GM12878 (cell line): Measurements from ENCODE around the gene METAP1D. TPM values are rescaled to one million over a fixed set of nuclear protein-coding genes. Genes with fewer than 3 reads are reported as not detected.

Experiments used
- ATAC-seq: fragments of 200-7000 bp; cut with Tn5 transposase; 3 replicates; pipeline ENCODE4 v1.9.1; 2020; ENCODE audit warnings: mild to moderate bottlenecking, moderate library complexity
- BruUV-seq: library from RNA; stranded (reverse); fragments of 400-500 nt; replicated peaks from 2 replicates; lab custom pipeline; 2021; lab: Mats Ljungman, UMichigan
- CTCF ChIA-PET: fragments of 300-600 bp; sonication (Branson Sonifier 250); formaldehyde crosslinking; extraction: SDS; loops from one replicate; lab custom pipeline; 2021; ENCODE audit warnings: inconsistent platforms; lab: Yijun Ruan, JAX
- POLR2A ChIA-PET: fragments of 350-600 bp; formaldehyde crosslinking; extraction: SDS; loops from one replicate; lab custom pipeline; 2021; ENCODE audit warnings: inconsistent platforms; lab: Charles Lee
- RAD21 ChIA-PET: fragments of 300-600 bp; sonication (Branson Sonifier 250); formaldehyde crosslinking; loops from one replicate; lab custom pipeline; 2023; ENCODE audit warnings: antibody characterized with exemption; ENCODE audit not compliant: unreplicated experiment; lab: Charles Lee
- SMC1A ChIA-PET: fragments of 300-600 bp; sonication (Branson Sonifier 250); formaldehyde crosslinking; loops from one replicate; lab custom pipeline; 2023; ENCODE audit not compliant: unreplicated experiment, uncharacterized antibody; lab: Charles Lee
- DNase-seq: peaks from one replicate; pipeline ENCODE4 v3.0.0-alpha.2; 2011; ENCODE audit warnings: low read depth, low spot score
- FAIRE-seq: peaks from 3 replicates; lab custom pipeline; 2011; peaks lifted over from hg19 to GRCh38; lab: Jason Lieb, UNC
- H2AFZ ChIP-seq: 2 replicates; pipeline ENCODE4 v1.6.0; 2011; ENCODE audit warnings: low read depth, low read length, control low read depth; ENCODE audit not compliant: control insufficient read depth
- H3K27ac ChIP-seq: 2 replicates; pipeline ENCODE4 v1.5.1; 2011; ENCODE audit warnings: control low read depth; ENCODE audit not compliant: control insufficient read depth, insufficient read depth
- H3K27me3 ChIP-seq, 2 experiments: replicated peaks in 1 of 2; 2 replicates each; pipeline versions ENCODE4 v1.6.0 to v1.6.1; 2011; ENCODE audit warnings: low read length in 1 of 2; ENCODE audit not compliant: control insufficient read depth in 2 of 2, insufficient read depth in 2 of 2
- H3K36me3 ChIP-seq, 2 experiments: 2 replicates each; pipeline ENCODE4 v1.5.1; 2011; ENCODE audit warnings: low read length in 1 of 2; ENCODE audit not compliant: control insufficient read depth in 2 of 2, insufficient read depth in 2 of 2
- H3K4me1 ChIP-seq: 2 replicates; pipeline ENCODE4 v1.6.1; 2011; ENCODE audit warnings: mild to moderate bottlenecking, low read length, moderate library complexity, mixed read lengths; ENCODE audit not compliant: control insufficient read depth, insufficient read depth
- H3K4me2 ChIP-seq: 2 replicates; pipeline ENCODE4 v1.6.0; 2011; ENCODE audit warnings: control low read depth; ENCODE audit not compliant: control insufficient read depth, insufficient read depth
- H3K4me3 ChIP-seq: fragments of 200-600 bp; sonication (generic); 2 replicates; pipeline ENCODE4 v1.5.1; 2016
- H3K79me2 ChIP-seq: 2 replicates; pipeline ENCODE4 v1.6.0; 2011; ENCODE audit warnings: low read length; ENCODE audit not compliant: control insufficient read depth, insufficient read depth
- H3K9ac ChIP-seq: 2 replicates; pipeline ENCODE4 v1.8.0; 2011; ENCODE audit warnings: low read length, control low read depth, mixed read lengths; ENCODE audit not compliant: control insufficient read depth, insufficient read depth
- H3K9me3 ChIP-seq: replicated peaks from 3 replicates; pipeline ENCODE4 v1.5.1; 2011; ENCODE audit warnings: mild to moderate bottlenecking, low read length; ENCODE audit not compliant: control insufficient read depth, insufficient read depth
- H4K20me1 ChIP-seq: 2 replicates; pipeline ENCODE4 v1.6.0; 2011; ENCODE audit not compliant: control insufficient read depth, insufficient read depth
- EZH2 ChIP-seq: IDR thresholded peaks from 2 replicates; pipeline ENCODE4 v1.6.1; 2012; ENCODE audit warnings: low read depth, mild to moderate bottlenecking, control low read depth, inconsistent platforms, low read length, borderline replicate concordance; ENCODE audit not compliant: control insufficient read depth
- MTA3 ChIP-seq: IDR thresholded peaks from 2 replicates; pipeline ENCODE4 v1.6.1; 2012; ENCODE audit warnings: low read length, inconsistent platforms, borderline replicate concordance
- MYC ChIP-seq: IDR thresholded peaks from 2 replicates; pipeline ENCODE4 v1.6.1; 2011; ENCODE audit warnings: mild to moderate bottlenecking, low read length, moderate library complexity, inconsistent platforms; ENCODE audit not compliant: insufficient read depth, insufficient replicate concordance, insufficient read length, severe bottlenecking
- USF1 ChIP-seq: IDR thresholded peaks from 2 replicates; pipeline ENCODE4 v1.6.1; 2011; ENCODE audit warnings: borderline replicate concordance, low read depth, mild to moderate bottlenecking, moderate library complexity, mixed read lengths, low read length; ENCODE audit not compliant: insufficient read depth; ENCODE audit errors: extremely low read length
- ZNF687 ChIP-seq: fragments of 450-650 bp; IDR thresholded peaks from 2 replicates; pipeline ENCODE4 v1.6.1; 2017; ENCODE audit warnings: mild to moderate bottlenecking, moderate library complexity
- WGBS: methylation state at CpG from one replicate; pipeline ENCODE4 v1.1.6; 2016; ENCODE audit warnings: low lambda C conversion rate; ENCODE audit not compliant: insufficient replicate concordance, insufficient coverage; ENCODE audit errors: missing lambda C conversion rate; 5-methylcytosine and 5-hydroxymethylcytosine counted together
- in situ Hi-C: fragments of 300-500 bp; cut with MboI; formaldehyde crosslinking; loops from 9 replicates; pipeline ENCODE4 v1.14.3; 2018; ENCODE audit warnings: mixed read lengths
- intact Hi-C: fragments of 100-400 bp; cut with micrococcal nuclease; formaldehyde crosslinking; loops from one replicate; pipeline ENCODE4 v1.14.2; 2022; ENCODE audit not compliant: unreplicated experiment
- polyA plus RNA-seq, 11 experiments: library from polyadenylated mRNA; depleted of rRNA in 4 of 11; unstranded in 6 of 11; stranded (reverse) in 5 of 11; fragments of >200 nt; fragmentation: Nextera tagmentation in 4 of 11; fragmentation: Illumina TruSeq in 1 of 11; extraction: Ambion mirVana in 4 of 11; extraction: Trizol in 1 of 11; gene quantifications; 1 replicate in 1 of 11; 2 replicates in 10 of 11; pipeline versions ENCODE4 v1.2.1 to v1.2.3, GENCODE V29; 2011 to 2016; ENCODE audit warnings: inconsistent platforms in 2 of 11, missing spikeins in 2 of 11, low read depth in 1 of 11
- total RNA-seq, 4 experiments: library from RNA; depleted of rRNA in 3 of 4; stranded (reverse); fragments of >200 nt in 3 of 4; fragmentation: Illumina TruSeq in 1 of 4; extraction: Trizol in 1 of 4; gene quantifications; 2 replicates each; pipeline versions ENCODE4 v1.2.1 to v1.2.3, GENCODE V29; 2013 to 2021

The METAP1D gene
- total and polyA plus RNA-seq, 10 of the 15 experiments (the other 5 are each of a cell fraction or from before 2014, with no cell fraction given) = 4.5 to 12.1 (median 7.8) TPM

- peaks cover 33% of the 10 kb centered on the region for H3K4me1 ChIP-seq
- ChIA-PET CTCF (interaction anchor here (1.0 to 9.9 kb wide), 5 partner anchors 42 to 399 kb away, joined by 3 to 212 read pairs (median 8); no protein-coding TSS in a partner anchor), SMC1A (interaction anchor here (1.6 to 7.0 kb wide), 3 partner anchors 219 to 503 kb away, joined by 3 to 111 read pairs (median 4); no protein-coding TSS in a partner anchor), POLR2A (no interaction called here), RAD21 (interaction anchor here (0.6 to 2.4 kb wide), 4 partner anchors 16 to 1453 kb away, joined by 3 to 9 read pairs (median 4); no protein-coding TSS in a partner anchor)
- no peaks in the 10 kb centered on the region for H3K9me3 ChIP-seq
- H2AFZ ChIP-seq = peak overlapping the region; percentile 54; the same call in 1 of the 2 replicates
- H3K27ac ChIP-seq = no peak overlapping the region
- H3K36me3 ChIP-seq = no peaks in the 10 kb centered on the region
- H3K9ac ChIP-seq = no peak overlapping the region
- intact Hi-C loops = loop anchor here (2.0 to 10.0 kb wide), 4 partner anchors 105 to 527 kb away; partner anchors contain the start of gene METAP1D
- H4K20me1 ChIP-seq = no peaks in the 10 kb centered on the region
- DNase-seq (no peak), FAIRE-seq (no peak), ATAC-seq (peak; percentile 2)
- WGBS = 25% methylated on average over 34 of the region's 36 CpGs
- H3K27me3 ChIP-seq = peaks cover 31 to 41% of the 10 kb centered on the region in 2 experiments
- in situ Hi-C loops = loop anchor here (10.0 to 25.0 kb wide), 3 partner anchors 290 to 1127 kb away; no protein-coding TSS in a partner anchor
- peak; percentile 71; the same call in 1 of the 2 replicates for TF ChIP-seq EZH2
- peak; percentile 7 for TF ChIP-seq USF1
- TF ChIP-seq MTA3 = no peak
- no peak for TF ChIP-seq MYC
- no peak for TF ChIP-seq ZNF687
- peak overlapping the region; percentile 88 for H3K4me2 ChIP-seq
- no peaks in the 10 kb centered on the region for H3K79me2 ChIP-seq
- no TSS peak for BruUV-seq
- peak overlapping the region; percentile 56 for H3K4me3 ChIP-seq
These were observed 102.2 kb downstream of the METAP1D start for GRCh38 chr2:172101821-172102390.
